ENCODE results near the gene TTLL11.

- TF ChIP-seq CTCF (conservative IDR thresholded peaks at IDR 0.05) (no peak), ZFX (IDR thresholded peaks at IDR 0.05) (no peak)
Measured at GRCh38 chr9:121945849-121946248, 147.3 kb downstream of the TTLL11 start.

All from C4-2B (cell line).